SKM-1 (cell line): Measurements from ENCODE around the gene DMRT2.

Experiments used
- DNase-seq: peaks from one replicate; lab custom pipeline; 2025; ENCODE audit not compliant: unreplicated experiment; lab: John Stamatoyannopoulos, UW

The DMRT2 gene

DNA sequence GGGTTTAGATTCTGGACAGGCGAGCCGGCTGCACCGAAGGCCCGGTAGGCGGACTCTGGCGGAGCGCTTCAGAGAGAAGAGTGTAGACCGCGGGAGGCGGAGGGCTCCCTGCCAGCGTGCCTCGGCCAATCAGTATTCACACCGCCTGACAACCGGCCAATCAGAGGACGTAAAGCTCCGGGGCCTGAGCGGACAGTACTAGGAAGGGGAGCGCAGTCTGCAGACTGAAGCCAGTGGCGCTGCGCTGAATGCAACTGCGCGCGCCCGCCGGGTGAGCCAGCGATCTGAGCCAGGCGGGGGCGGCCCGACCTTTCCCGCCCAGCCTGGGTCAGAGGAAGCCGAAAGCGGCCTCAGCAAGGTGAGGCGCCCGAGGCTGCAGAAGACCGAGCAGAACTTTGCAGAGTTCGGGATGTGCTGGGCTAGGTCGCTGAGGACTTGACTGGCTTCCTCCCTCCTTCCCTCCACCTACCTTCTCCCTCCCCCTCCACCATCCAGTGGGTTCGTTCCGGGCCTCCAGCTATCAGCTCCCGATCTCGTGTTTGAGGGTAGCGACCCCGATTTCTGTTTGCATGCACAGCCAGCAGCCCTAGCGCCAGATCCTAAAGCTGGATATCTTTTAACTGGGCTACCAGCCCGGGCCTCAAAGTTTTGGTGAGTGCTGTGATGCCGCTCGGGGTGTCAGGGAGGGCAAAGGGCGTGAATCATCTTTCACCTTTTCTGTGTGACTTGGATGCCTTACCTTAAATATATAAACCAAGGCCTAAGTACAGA is at the start of gene DMRT2:
Gene DMRT2, plus strand, starts transcription at position 233 of the 771 bp plus-strand sequence. CDS start 1,257 bp downstream, outside the sequence.
- DNase-seq: no peak

- DNase-seq: no peak
Measured at GRCh38 chr9:1001838-1002237, 48.3 kb upstream of the DMRT2 start.

DNA sequence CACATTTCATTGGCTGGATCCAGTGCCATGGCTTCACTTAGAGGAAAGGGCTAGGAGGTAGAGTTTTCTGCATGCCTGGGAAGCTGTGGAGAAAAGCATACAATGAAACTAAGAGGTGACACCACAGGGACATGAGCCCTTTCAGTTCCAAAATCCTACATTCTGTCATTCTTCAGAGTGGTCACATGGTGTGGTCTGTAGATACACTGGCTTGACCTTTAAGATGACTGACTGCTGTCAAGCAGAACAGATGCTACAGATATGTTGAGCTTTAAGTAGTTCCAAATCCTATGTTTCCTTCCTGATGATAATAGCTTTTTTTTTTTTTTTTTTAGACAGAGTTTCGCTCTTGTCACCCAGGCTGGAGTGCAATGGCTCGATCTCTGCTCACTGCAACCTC is 47.5 kb upstream of the DMRT2 start:
- no peak for DNase-seq

DNA sequence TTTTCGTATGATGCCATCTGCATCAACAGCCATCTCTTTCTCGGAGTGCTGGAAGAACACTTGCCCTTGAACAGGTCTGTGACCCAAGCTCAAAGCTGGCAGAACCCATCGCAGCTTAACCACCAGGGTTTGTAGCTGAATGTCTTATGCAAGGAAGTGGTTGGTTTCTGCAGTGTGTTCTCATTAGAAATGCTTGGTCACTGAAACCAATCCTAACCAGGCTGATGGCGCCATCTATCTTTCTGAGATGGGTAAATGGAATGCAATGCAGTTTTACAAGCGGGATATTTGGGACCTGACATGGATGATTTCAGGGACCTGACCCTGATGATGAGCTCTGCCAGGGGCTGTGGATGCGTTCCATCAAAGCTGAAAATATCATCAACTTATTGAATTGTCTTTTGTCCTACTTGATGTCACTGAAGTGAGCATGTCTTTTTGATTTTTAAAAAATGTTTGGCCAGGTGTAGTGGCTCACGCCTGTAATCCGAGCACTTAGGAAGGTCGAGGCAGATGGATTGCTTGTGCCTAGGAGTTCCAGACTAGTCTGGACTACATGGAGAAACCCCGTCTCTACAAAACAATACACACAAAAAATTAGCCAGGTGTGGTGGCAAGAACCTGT is 45.0 kb upstream of the DMRT2 start:
- peak; percentile 59 for DNase-seq

- DNase-seq: no peak
Measured at GRCh38 chr9:1007312-1007711, 42.8 kb upstream of the DMRT2 start.

GRCh38 chr9:1008216-1008615 is 41.9 kb upstream of the DMRT2 start:
- no peak for DNase-seq

- DNase-seq: peak; percentile 72
Measured at GRCh38 chr9:1009101-1009707, 41.0 kb upstream of the DMRT2 start.

DNA sequence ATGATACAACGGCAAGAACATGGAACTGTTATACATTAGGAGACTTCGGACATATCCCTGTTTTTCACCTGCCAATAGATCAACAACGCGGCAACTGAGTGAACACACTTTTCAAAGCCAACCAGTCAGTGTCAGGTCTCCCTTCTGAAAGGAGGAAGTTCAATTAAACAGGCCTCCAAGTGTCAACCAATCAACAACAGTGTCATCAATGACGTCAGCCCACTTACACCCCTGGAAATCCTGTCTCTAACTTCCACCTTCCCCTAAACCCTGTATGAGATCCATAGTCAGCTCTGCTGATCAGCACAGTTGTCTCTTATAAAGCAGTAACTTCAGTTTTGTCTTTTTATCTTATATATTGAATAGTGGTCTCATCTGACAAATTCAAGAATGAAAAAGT is 37.1 kb upstream of the DMRT2 start:
- no peak for DNase-seq

- DNase-seq: no peak
Measured at GRCh38 chr9:1014225-1014624, 35.9 kb upstream of the DMRT2 start.

DNA sequence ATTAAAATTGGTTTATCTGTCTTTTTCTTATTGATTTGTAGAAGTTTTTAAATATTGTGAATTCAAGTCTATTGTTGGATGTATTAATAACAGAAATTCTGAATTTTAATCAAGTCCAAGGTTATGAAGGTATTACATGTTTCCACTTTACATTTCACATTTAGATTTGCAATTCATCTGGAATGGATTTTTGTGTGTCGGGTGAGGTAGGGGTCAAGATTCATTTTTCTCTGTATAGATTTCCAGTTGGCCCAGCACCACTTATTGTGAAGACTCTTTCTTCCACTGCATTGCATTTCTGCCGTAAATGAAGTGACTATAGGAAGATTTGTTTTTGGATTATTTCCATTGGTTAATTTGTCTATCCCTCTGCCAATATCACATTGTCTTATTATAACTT is 35.5 kb upstream of the DMRT2 start:
- DNase-seq: no peak

DNA sequence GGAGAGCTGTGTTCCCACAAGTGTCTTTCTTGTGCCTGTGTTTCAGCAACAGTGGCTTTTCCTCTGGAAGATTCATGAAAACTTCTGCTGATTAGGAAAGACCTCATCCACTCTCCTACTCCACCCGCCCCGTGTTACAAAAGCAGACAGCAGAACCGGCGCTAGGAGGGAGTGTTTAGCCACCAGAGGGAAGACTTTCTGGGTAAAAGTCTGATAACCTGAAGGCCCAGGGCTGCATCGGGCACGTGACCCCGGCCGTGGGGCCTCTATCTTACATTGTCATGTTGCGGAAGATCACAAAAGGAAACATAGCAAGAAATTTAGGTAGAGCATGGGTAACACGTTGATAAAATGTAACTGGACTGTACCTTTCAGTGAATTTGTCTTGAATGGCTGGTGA is 32.0 kb upstream of the DMRT2 start:
- no peak for DNase-seq

GRCh38 chr9:1024112-1024511 is 26.0 kb upstream of the DMRT2 start:
- no peak for DNase-seq

DNA sequence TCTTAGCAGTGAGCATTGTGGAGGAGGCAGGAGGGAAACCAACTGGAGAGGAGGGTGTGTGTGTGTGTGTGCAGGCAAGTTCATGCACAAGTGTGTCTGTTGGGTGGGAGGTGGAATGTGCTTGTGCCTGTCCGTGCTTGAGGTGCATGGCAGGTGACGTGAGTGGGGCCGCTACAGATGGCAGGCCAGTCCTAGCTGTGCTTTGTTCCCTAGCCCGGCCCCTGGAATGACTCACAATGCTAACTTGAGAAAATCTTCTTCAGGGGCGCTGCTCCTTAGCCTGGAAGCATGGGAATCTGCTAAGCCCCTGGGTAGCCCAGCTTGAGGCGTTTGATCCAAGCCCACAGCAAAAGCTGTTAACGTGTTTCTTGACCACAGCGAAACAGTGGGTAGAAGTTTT is 25.0 kb upstream of the DMRT2 start:
- no peak for DNase-seq

DNA sequence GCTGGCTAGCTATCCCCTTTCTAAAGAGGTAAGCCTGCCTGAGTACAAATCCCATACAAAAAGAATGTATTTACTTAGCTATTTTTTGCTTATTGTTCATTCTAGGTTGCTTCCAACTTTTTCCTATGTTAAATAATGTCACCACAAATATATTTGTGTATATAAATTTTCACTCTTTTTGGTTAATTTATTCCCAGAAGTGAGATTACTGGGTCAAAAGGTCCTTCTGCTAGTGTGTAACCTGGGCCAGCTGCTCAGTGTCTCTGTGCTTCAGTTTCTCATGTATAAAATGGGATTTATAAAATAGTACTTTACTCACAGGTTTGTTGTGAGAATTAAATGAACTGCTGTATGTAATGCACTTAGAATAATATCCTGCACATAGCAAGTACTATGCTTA is 23.9 kb upstream of the DMRT2 start:
- DNase-seq: no peak

- no peak for DNase-seq
Measured at GRCh38 chr9:1028501-1029190, 21.5 kb upstream of the DMRT2 start.

- no peak for DNase-seq
Measured at GRCh38 chr9:1031951-1032601, 18.1 kb upstream of the DMRT2 start.

DNA sequence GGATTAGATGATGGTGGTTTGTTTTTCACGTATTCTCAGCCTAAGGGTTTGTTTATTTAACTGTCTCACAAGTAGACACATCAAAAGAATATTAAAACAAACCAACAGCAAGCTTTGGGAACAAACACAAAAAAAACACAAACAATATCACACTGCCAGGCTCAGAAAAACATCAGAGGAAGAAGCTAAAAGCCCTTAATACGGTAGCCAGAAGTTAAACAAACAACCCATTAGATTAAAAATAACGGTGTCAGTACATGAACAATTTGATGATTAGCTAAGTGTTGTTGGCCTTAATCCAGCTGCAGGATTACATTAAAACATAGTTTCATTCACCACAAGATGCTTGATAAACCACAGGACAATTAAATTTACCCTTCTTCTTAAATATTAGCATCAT is 15.9 kb upstream of the DMRT2 start:
- no peak for DNase-seq

DNA sequence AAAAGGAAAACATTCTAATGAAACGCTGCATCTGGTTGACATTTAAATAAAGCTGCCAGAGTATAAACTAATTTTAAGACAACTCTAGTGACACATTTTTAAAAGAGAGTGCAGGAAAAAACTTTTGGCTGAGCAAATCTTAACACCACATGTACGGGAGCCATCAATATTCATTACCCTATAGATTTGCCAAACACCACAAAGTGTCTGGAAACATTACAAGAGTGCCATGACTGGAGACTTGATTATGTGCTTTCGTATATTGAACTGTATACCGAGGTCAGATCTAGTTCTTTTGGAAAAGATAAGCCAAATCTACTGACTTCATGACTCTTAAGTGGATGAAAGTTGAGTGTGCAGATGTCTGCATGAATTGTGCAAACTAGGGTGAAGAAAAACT is 10.6 kb upstream of the DMRT2 start:
- DNase-seq: no peak

- no peak for DNase-seq
Measured at GRCh38 chr9:1042466-1042865, 7.7 kb upstream of the DMRT2 start.

DNA sequence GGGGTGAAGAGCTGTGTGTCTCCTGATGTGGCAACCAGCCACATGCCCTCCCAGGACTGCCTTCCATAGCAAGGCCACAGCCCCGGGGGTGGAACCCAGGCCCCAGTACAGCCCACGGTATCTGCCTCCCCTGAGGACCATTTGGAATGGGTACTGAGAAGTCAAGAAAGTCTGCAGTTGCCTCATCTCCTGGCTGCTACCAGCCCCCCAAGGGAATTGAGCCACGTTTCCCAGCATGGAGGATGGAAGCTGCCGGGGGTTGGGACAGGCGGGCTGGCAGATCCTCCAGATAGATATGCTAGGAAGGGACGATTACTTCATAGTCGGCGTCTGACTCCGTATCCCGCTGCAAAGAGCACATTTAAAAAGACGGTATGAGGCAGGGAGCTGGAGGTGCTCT is 5.5 kb upstream of the DMRT2 start:
- DNase-seq: no peak
